OCI-LY3 (cell line): Measurements from ENCODE around the gene PIK3CA.

Source experiments
- EZH2phosphoT487 ChIP-seq: fragments of 200-600 bp; shearing (Covaris generic); IDR thresholded peaks from 2 replicates; pipeline ENCODE4 v1.6.1; 2018; ENCODE audit warnings: antibody characterized with exemption, mixed run types, low read depth
- TF ChIP-seq, protein P1 (sequence below): fragments of 200-600, 300-600 bp; sonication (generic); IDR thresholded peaks from 2 replicates; pipeline ENCODE4 v1.5.1; 2014; ENCODE audit warnings: antibody characterized with exemption, low read length, low read depth

DNA sequence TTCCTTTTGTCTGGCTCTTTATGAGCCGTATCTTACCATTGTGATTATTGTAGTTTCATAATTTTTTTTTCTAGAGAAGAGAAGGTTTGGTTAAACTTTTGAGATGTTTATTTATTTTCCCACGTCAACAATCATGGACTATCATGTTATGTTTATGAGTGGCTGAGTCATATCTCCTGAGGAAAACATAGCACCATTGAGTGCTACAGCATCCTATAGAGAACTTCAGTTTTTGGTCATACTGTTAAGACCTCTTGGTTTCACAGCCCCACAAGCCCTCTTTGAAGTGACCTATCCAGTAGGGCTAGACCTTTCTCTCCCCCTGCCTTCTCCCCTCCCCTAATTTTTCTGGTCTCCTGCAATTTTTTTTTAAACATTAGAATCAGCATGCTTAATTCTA lies 20.8 kb downstream of the PIK3CA start:
- TF ChIP-seq, protein P1, sequence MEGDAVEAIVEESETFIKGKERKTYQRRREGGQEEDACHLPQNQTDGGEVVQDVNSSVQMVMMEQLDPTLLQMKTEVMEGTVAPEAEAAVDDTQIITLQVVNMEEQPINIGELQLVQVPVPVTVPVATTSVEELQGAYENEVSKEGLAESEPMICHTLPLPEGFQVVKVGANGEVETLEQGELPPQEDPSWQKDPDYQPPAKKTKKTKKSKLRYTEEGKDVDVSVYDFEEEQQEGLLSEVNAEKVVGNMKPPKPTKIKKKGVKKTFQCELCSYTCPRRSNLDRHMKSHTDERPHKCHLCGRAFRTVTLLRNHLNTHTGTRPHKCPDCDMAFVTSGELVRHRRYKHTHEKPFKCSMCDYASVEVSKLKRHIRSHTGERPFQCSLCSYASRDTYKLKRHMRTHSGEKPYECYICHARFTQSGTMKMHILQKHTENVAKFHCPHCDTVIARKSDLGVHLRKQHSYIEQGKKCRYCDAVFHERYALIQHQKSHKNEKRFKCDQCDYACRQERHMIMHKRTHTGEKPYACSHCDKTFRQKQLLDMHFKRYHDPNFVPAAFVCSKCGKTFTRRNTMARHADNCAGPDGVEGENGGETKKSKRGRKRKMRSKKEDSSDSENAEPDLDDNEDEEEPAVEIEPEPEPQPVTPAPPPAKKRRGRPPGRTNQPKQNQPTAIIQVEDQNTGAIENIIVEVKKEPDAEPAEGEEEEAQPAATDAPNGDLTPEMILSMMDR: no peak
- TF ChIP-seq EZH2phosphoT487: no peak
